HCEC 1CT (cell line): ENCODE measurements around the gene GCLM.
"Not testable (repeated sequence)": the region's sequence is repeated elsewhere in the genome, so short reads cannot be mapped to it uniquely, and the experiment has no call there.

Experiments used
- DNase-seq: peaks from one replicate; pipeline ENCODE4 v3.0.0-alpha.2; 2017

The GCLM gene

GRCh38 chr1:93882269-93882668 is 27.0 kb downstream of the GCLM start:
- DNase-seq: no peak

GRCh38 chr1:93880731-93881130 is 28.5 kb downstream of the GCLM start:
- DNase-seq: no peak

GRCh38 chr1:93878889-93879586 is 30.2 kb downstream of the GCLM start, which contains the start of gene DNTTIP2:
Gene DNTTIP2, minus strand, starts transcription at chr1:93879206. Its CDS starts 58 bp downstream, at chr1:93879148.
- peak; percentile 84 for DNase-seq

- no peak for DNase-seq
These were observed 30.7 kb downstream of the GCLM start for GRCh38 chr1:93878501-93878888.

- no peak for DNase-seq
These were observed 31.7 kb downstream of the GCLM start for GRCh38 chr1:93877529-93877928.

- DNase-seq: no peak
These were observed 33.0 kb downstream of the GCLM start for GRCh38 chr1:93876244-93876643.

GRCh38 chr1:93874025-93874651 is 35.1 kb downstream of the GCLM start:
- peak; percentile 68 for DNase-seq

GRCh38 chr1:93871366-93871765 is 37.9 kb downstream of the GCLM start:
- no peak for DNase-seq

- DNase-seq: no peak
These were observed 39.6 kb downstream of the GCLM start for GRCh38 chr1:93869653-93870052.

- DNase-seq: not testable (repeated sequence)
These were observed 40.7 kb downstream of the GCLM start for GRCh38 chr1:93868492-93868891.

GRCh38 chr1:93865253-93865652 is 44.0 kb downstream of the GCLM start:
- DNase-seq: no peak

GRCh38 chr1:93864175-93864574 is 45.1 kb downstream of the GCLM start:
- DNase-seq: no peak

- DNase-seq: not testable (repeated sequence)
These were observed 51.6 kb downstream of the GCLM start for GRCh38 chr1:93857653-93858052.

- DNase-seq: not testable (repeated sequence)
These were observed 53.2 kb downstream of the GCLM start for GRCh38 chr1:93855983-93856382.

- DNase-seq: no peak
These were observed 55.3 kb downstream of the GCLM start for GRCh38 chr1:93853940-93854339.

GRCh38 chr1:93851878-93852277 is 57.4 kb downstream of the GCLM start:
- no peak for DNase-seq

GRCh38 chr1:93851327-93851712 is 57.9 kb downstream of the GCLM start:
- DNase-seq: no peak

GRCh38 chr1:93850687-93851326 is 58.4 kb downstream of the GCLM start:
- DNase-seq: peak; percentile 39

GRCh38 chr1:93848350-93848883 is 60.8 kb downstream of the GCLM start:
- DNase-seq: no peak

GRCh38 chr1:93847811-93848288 is 61.4 kb downstream of the GCLM start:
- DNase-seq: peak; percentile 63

- DNase-seq: peak; percentile 77
These were observed 62.0 kb downstream of the GCLM start for GRCh38 chr1:93846992-93847810.

GRCh38 chr1:93846206-93846991 is 62.8 kb downstream of the GCLM start:
- peak; percentile 82 for DNase-seq
